ENCODE measurements around the gene RFXAP.

The RFXAP gene

DNA sequence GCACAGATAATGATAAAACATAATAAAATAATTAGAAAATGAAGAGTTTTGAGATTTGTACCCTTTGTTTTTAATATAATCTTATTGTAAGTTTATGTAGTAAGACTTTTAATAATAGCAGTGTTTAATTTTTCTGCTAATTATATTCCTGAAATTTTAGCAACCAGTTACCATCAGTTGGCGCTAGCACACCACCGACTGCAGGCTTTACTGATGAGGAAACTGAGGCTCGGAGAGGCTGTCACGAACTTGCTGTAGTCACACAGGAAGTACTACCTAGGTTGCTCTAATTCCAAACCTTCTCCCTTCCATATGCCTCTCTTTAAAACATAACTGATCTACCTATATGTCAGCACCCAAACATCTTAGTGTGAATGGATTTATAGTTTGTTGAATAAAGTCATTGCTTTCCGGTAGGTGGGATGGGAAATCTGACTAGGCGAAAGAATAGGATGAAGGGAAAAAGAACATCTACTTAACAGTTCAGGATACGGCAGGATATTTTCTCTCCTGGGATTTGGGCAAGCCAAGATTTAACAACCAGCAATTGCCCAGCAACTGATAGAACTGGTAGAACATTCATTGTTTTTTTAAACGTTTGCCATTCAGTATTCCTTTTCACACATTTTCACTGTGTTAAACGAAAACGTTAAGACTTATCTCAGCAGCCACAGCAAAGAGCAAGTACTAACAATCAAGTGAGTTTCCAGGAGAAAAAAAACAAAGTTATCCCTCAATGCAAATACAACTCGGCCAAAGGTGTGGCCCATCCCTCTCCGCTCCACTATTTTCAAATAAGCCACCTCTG is 822 bp upstream of the RFXAP start:
- DNase-seq = no peak

DNA sequence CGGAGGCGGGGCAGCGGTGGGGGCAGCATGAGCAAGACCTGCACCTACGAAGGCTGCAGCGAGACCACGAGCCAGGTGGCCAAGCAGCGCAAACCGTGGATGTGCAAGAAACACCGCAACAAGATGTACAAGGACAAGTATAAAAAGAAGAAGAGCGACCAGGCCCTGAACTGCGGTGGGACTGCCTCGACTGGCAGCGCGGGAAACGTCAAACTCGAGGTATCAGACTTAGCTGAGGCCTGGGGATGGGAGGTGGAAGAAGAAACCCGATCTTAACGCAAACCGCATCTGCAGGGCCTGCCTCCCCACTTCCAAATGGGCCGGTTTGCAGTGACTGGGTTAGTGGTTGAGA is 693 bp downstream of the RFXAP start:
- DNase-seq = no peak

DNA sequence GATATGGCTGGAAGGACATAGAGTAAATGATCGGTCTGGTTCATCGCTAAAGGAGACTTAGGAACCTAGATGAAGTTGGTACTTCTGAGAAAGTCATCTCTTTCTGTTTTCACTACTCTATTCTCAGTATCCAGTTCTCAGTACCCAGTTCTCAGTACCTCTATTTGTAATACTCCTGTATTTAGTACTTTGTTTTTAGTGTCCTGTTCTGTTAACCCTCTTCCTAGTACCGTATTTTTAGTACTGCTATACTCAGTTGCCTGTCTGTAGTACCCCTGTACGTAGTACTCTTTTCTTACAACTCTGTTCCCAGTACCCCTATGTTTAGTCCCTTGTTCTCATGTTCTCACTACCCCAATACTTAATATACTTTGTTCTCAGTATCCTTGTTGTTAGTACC is 1.2 kb downstream of the RFXAP start:
- peak; percentile 20 for DNase-seq

DNA sequence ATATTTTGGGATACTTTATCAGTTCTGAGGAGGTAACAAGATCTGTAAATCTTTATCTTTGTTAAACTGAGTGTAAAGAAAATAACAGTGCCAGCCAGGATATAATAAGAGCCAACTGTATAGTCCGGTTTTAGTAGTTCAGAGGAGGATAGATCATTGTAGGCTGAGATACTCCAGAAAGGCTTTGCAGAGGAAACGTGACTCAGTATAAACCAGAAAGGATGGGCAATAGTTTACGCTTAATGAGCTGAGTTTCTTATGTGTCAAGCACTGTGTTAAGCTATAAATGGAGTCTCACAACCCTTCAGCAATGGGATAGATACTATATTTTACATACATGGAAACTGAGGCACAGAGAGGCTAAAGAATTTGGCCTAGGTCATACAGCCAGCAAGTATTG is 3.8 kb downstream of the RFXAP start:
- no peak for DNase-seq

DNA sequence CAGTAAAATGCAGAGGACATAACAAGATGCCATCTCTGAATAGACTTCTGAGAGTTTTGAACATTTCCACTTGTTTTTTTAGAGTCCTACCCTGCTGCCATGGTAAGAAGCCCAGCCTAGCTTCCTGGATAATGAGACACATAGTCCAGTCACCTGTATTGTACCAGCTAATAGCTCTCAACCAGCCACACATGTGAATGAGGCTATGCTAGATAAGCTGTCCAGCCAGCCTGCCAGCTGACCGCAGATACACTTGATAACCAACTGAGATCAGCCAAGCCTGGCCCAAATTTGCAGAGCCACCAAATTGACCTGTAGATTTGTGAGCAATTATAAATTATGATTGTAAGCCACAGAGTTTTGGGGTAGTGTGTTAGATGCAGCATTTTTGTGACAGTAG is 10.7 kb downstream of the RFXAP start:
- no peak for DNase-seq

DNA sequence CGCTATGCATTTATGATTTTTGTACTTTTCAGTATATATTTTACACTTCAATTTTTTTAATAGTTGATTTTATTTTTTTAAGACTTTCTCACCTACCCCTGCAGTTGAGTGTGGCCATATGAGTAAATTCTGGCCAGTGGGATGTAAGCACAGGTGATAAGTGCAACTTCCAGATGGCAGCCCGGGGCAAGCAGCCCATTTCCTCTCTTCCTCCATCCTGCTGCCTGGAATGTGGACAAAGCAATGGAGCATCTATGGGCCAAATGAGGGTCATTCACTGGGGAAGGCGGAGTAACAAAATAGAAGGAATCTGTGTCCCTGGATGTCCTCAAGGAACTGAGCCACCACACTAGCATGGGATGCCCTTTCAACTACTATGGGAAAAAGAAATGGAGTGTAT is 12.3 kb downstream of the RFXAP start:
- DNase-seq = no peak

DNA sequence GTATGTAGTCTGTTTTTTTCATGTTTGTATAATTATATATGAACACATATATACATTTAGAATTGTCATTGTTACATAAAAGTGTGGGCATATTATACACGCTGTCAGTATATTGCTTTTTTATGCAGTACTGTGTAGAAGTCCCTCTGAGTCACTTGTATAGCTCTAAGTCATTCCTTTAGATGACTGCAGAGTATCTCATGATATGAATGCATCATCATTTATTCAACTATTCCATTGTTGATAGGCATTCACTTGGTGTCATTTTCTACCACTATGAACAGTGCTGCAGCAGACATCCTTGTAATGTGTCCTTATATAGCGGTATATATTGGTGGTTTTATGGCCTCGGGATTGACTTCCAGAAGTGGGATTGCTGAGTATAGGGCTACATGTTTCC is 15.3 kb downstream of the RFXAP start:
- no peak for DNase-seq

DNA sequence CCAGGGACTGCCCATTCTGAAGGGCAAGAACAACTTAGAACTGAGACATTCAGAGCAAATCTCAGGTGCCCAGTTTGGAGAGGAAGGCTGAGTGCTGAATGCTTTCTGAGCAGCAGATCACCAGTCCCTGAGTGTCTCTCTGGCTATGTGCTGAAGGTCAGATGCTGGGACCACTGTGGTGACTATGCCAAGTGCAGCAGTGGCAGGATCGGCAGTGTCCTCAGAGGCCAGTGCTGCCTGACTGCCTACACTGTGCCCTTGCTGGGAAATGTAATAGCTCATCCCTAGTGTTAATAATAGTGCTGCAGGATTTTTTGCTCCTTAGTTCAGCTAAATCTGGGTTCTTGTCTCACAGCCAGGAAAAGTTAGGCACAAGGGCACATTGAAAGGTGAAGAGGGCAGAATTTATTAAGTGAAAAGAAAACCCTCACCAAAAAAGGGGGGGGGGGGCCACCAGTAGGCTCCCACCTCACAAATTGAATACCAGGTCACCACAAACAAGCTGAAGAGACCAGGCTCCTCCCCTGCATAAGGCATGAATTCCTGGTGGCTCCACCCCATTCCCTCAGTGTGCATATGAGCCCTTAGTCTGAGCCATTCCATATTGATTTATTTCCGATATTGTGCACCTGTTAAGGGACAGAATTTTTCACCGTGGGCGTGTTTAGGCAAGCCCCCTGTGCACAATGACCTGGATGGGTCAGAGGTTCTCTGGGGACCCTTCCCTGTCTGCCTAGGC is 18.5 kb downstream of the RFXAP start:
- no peak for DNase-seq

DNA sequence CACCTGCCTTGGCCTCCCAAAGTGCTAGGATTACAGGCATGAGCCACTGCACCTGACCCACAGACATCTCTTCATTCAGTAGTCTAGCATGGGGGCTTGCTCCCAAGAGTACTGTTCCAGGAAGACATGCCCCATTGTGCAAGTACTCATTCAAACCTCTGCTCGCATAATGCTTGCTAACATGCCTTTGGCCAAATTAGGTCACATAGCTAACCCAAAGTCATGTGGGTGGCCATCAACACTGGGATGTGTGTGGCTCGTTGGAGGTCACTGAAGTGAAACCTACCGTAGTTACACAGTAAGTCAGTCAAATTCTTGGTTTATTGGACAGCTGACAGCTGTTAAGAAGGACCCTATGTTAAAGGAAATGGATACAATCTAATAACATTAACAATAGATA is 20.3 kb downstream of the RFXAP start:
- no peak for DNase-seq

DNA sequence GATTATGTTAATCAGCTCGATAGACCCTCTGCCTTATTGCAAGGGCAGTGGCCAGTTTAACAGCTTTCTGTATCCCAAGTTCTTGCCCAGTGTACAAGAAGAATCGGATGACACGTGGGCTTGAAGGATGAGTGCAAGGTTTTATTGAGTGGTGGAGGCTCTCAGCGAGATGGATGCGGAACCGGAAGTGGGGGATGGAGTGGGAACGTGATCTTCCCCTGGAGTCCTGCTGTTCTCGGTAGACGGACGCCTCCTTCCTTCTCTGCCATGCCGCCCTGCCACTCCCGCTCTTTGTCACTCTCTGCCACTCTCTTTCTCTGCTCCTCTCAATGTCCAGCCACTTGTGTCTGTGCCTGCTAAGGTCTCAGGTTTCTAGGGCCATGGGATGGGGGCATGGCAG is 21.0 kb downstream of the RFXAP start:
- no peak for DNase-seq

DNA sequence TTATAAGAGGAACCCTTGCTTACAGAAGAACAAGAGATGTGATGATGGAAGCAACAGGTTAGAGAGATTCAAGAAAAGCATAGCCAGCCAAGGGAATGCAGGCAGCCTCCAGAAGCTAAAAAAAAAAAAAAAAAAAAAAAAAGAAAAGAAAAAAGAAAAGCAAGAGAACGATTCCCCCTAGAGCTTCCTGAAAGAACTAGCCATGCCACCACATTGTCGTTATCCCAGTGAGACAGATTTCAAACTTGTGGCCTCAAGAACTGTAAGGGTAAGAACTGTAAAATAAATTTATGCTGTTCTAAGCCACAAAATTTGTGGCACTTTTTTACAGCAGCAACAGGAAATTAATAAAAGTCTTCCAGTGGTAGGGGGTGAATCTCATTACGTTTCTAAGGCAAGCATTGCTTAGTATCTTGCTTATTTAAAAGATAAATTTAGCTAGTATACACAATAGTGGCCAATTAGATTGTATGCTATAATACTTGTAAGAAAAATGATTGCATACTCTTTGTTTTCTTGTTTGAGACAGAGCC is 21.8 kb downstream of the RFXAP start:
- no peak for DNase-seq

DNA sequence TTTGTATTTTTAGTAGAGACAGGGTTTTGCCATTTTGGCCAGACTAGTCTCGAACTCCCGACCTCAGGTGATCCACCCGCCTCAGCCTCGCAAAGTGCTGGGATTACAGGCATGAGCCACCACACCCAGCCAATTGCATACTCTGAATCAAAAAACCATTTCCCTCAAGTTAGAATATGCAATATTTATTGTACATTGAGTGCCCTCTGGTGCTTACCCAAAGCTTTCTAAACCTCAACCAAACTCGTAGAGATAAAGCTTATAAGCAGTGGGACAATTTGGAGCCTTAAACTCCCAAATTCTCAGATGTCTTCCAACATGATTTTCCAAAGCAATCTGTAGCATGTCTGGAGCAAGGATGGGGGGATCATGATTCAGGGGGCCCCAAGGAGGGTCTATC is 22.4 kb downstream of the RFXAP start:
- DNase-seq = no peak

DNA sequence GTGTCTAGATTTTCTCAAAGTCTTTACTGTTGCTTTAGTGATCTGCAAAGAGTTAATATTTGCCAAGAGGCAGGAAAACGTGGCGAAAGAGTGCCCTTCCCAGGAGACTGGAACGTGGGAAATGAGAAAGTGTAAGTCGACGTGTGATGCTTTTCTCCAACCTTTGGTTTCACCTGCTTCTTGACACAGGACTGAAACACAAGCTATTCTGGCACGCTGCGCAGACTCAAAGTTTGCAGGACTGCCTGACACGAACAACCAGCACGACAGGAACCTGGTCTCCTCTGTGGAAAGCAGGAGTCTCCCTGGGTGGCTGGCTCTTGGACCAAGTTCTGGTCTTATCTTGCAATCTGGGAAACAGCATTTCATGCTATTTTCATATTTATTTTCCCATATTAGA is 28.6 kb downstream of the RFXAP start:
- no peak for DNase-seq

DNA sequence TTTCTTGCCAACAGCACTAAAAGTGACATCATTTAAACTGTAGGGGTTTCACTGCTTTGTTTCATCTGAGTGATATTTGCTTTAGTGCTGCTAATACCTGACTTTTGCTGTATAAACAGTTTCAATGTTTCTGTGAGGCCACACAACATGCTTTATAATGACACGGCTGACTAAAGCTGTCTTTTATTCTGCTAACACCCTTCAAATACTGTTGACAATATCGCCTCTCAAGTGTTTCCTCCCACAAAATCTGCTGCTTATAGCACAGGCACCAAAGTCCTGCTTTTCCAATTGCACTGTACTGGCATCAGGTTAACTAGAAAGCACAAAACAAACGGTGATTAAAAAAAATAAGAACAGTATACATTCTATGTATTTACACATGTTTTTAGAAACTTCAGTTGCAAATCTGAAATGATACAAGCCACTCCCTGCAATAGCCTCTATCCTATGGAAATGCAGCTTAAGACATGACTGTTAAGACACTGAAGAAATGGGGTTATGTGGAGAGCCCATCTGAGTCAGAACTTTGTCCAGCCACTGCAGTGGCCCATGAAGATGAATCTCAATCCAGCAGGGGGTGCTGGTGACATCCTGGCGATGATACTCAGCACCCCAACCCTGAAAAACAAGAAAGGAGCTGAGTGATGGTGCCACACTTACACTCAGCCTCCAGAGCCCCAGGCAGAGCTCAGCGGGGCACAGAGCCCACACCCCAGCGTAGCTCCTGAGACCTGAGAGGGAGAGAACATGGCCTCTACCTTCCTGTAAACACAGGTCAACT is 29.4 kb downstream of the RFXAP start:
- DNase-seq = no peak

DNA sequence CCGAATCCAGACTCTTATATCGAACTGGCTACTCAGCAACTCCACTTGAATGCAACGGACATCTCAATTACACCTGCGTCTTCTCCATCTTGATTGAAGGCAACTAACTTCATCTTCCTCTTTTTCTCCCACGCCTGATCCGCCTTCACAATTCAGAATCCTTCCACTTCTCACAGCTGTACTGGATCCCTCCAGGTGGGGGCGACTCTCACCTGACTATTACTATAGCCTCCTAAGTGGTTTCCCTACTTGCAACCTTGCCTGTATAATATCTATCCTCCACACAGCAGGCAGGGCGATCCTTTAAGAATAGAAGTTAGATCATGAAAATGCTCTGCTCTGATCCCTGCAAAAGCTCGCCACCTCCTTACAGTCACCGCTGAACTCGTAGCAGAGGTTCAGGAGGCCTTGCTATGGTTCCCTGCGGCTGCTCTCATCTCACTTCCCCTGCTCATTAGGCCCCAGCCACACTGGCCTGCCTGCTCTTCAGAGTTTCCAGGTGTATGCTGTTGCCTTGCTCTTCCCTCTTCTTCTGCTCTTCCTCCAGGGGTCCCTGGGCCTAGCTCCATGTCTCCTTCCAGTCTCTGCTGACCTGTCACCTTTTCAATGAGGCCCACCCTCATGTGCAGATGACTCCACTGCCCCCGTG is 31.9 kb downstream of the RFXAP start:
- peak; percentile 11 for DNase-seq

DNA sequence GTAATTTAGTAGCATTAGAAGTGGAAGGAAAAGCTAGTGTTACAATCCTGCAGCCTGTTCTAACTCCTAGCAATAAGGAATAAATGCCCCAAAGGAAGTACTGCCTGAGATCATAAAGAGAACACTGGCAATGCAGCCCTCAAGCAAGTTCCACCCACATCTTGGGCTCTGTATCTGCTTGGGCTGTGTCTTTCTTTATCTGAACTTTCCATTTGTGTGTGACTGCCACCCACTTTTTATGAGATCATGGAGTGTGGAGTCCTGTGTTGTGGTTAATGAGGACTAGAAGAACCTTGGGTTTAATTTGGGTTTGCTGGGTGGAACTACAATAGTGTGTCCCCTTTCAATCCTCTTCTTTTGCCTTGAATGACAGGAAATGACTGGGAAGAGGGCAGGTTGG is 38.2 kb downstream of the RFXAP start:
- peak; percentile 39 for DNase-seq

DNA sequence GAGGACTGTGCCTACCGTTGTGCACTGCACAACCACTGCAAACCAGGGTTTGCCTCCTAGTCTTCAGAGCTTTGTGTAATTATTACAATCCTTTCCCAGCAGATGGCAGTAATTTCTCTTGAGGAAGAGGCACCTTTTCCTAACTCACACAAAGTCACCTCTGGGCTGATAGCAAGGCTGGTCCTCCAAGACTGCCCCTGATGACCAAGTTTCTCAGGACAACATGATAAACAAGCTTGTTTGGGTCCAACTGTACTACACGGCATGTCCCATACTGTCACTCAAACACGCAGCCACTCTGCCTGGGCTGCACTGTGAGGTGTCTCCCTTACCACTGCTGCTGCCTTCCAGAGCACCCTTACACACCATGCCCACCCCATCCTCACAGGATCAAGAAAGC is 39.3 kb downstream of the RFXAP start:
- peak; percentile 41 for DNase-seq

DNA sequence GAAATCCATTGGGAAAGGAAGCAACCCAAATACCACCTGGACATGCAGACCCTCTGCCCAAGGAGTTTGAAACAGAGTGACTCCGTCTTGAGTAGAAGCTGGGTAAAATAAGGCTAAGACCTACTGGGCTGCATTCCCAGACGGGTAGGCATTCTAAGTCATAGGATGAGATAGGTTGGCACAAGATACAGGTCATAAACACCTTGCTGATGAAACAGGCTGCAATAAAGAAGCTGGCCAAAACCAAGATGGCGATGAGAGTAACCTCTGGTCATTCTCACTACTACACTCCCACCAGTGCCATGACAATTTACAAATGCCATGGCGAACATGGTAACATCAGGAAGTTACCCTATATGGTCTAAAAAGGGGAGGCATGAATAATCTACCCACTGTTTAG is 40.2 kb downstream of the RFXAP start:
- DNase-seq = no peak

DNA sequence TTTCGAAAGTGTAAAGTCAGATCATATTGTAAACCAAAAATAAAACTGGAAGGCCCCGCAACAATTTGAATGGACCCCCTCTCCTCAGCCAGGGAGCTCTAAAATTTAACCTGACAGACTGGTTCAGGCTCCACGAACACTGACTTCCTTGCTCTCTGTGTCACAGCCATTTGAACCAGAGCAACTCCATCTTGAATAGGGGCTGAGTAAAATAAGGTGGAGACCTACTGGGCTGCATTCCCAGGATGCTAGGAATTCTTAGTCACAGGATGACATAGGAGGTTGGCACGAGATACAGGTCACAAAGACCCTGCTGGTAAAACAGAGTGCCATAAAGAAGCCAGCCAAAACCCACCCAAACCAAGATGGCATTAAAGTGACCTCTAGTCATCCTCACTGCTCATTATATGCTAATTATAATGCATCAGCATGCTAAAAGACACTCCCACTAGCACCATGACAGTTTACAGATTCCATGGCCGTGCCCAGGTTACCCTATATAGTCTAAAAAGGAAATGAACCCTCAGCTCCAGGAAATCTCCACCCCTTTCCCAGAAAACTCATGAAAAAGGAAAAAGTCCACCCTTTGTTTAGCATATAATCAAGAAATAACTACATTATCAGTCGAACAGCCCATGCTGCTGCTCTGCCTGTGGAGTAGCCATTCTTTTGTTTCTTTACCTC is 43.1 kb downstream of the RFXAP start:
- DNase-seq = no peak

DNA sequence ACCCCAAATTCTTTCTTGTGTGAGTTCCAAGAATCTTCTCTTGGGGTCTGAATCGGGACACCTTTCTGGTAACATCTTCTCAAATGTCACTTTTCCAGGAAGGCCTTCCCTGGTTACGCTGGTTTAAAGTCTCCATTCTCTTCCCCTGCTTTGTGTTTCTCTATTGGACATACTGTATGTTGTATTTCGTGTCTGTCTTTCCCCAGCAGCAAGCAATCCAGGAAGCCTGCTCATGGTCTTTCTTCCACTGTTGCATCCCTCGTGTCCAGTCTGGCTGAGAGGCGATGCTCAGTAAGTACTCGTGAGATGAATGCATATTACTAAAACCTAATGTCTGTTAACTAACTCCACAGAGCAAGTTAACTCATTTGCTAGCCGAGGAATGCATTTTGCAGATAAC is 43.7 kb downstream of the RFXAP start:
- DNase-seq = no peak

DNA sequence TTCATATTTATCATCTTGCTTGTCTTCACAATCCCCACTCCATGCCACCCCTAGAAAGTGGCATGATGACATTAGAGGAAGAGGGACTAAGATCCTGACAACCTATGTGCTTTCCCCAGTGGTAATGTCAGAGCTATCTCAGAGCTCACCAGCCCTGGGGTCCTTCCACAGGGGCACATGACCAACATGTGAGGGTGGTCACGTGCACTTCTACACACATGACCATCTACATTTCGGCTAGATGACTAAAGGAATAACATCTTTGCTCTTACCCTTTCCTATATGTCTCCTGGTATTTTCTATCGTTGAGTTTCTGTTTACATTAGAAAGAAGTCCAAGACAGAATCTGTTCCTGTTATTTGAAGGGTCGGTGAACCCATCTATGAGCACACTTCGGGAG is 46.2 kb downstream of the RFXAP start:
- DNase-seq = no peak

DNA sequence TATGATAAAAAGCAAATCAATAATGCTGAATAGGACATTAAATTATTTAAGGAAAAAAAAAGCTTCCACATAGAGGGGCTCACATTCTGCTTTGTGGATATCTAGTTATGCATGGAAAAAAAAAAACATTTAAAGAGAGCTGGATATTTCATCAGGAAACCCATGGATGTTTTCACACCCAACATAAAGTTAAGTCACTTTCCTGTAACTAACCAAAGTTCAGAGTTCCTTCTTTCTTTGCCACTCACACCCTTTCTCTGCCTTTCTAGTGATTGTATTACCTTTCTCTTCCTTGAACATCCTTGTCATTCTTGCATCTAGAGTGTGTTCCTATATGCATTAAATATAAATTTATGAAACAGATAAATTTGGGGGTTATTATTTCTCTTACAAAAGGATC is 47.2 kb downstream of the RFXAP start:
- DNase-seq = no peak

All from inflammatory macrophage treated with lipopolysaccharide for 4 hours (primary cell).